Embryonic facial prominence (tissue), 1 donor: Measurements from ENCODE around the gene COL16A1.

ENCODE experiments used
- DNase-seq: peaks from one replicate; pipeline ENCODE4 v3.0.0-alpha.2; 2016; ENCODE audit errors: extremely low spot score

The COL16A1 gene

GRCh38 chr1:31666263-31666963 lies 37.4 kb downstream of the COL16A1 start:
- no peak for DNase-seq

GRCh38 chr1:31665234-31665878 lies 38.5 kb downstream of the COL16A1 start:
- no peak for DNase-seq

GRCh38 chr1:31664528-31664927 lies 39.3 kb downstream of the COL16A1 start:
- no peak for DNase-seq

GRCh38 chr1:31663622-31664452 lies 40.0 kb downstream of the COL16A1 start:
- DNase-seq: no peak

GRCh38 chr1:31662463-31662862 lies 41.4 kb downstream of the COL16A1 start:
- no peak for DNase-seq

DNA sequence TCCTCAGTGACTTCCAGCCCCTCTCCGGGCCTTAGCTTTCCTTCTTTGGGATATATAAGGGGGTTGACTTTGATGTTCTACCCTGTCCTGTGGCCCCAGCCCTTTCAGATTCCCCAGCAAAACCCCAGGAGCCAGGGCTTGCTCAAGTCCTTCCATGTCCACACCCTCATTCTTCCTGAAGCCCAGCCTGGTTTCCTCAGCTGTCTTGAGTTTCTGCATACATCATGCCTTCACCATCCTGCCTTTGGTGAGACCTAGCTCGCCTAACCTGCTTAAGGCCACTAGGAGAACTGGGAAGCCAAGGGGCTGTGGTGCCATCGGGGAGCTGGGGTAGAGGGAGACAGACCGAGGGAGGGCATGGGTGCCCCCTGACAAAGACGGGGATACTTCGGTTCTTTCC lies 42.0 kb downstream of the COL16A1 start:
- no peak for DNase-seq

DNA sequence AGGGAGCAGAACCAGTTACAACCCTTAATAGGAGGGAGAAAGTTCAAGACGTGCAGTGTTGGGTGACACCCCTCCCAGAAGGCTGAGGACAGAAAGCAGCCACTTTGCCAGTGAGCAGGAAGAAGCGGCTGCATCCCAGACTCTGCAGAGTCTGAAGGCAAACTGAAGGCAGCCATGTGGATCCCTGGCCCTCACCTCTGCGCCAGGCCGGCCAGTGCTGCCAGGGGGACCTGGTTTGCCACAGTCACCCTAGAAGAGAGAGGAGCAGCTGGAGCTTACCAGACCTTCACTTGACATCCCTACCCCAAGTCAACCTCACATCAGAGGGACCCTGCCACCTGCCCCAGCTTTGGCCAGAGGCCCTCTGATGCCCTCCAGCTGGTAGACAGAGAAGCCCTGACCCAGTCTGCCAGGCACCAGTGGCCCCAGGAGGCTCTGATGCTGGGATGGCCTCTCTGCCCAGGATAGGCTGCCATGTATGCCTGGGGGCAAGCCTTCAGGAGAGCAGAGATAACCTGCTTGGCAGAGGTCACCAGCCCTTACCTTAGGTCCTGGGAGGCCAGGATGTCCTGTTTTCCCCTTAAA lies 42.9 kb downstream of the COL16A1 start:
- DNase-seq: no peak

DNA sequence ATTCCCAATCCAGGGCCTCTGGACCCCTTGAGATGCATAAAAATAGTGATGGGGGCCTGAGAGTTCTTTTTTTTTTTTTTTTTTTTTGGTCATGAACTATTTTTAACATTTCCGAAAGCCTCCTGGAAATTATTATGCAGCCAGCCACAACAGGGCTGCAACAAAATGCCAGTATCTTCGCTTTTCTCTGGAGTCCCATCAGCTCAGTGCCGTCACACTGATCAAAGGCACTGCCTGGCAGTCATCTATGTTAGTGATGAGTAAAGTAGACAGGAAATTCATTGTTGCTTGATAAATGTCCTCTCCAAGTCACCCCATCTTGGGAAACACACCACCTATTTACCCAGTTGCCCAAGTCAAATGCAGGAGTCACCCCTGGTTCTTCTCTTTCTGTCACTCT lies 43.9 kb downstream of the COL16A1 start:
- DNase-seq: no peak

- no peak for DNase-seq
Observed at GRCh38 chr1:31658721-31659120, 45.1 kb downstream of the COL16A1 start.

DNA sequence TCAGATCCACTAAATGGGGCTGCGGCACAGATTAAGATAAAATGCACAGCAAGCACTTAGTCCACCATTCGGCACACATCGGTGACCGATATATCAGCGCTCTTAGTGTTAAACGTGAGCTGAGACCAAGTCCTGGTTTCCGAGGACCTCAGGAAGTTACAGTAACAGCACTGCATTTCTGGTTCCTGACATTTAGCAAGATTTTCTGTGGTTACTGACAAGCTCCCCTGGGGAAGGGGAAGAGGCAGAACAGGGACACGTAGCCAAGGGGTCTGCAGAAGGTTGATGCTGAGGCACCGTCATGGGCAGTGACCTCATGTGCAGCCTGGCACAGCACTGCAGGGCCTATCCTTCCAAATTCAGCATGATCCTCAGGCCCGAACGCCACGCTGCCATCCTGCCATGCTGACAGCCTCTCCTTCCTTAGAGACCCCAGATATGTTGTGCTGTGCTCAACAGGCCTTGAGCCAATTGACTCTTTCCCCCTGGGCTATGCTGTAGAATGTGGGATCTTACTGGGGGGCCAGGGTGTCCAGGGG lies 45.8 kb downstream of the COL16A1 start:
- DNase-seq: no peak

DNA sequence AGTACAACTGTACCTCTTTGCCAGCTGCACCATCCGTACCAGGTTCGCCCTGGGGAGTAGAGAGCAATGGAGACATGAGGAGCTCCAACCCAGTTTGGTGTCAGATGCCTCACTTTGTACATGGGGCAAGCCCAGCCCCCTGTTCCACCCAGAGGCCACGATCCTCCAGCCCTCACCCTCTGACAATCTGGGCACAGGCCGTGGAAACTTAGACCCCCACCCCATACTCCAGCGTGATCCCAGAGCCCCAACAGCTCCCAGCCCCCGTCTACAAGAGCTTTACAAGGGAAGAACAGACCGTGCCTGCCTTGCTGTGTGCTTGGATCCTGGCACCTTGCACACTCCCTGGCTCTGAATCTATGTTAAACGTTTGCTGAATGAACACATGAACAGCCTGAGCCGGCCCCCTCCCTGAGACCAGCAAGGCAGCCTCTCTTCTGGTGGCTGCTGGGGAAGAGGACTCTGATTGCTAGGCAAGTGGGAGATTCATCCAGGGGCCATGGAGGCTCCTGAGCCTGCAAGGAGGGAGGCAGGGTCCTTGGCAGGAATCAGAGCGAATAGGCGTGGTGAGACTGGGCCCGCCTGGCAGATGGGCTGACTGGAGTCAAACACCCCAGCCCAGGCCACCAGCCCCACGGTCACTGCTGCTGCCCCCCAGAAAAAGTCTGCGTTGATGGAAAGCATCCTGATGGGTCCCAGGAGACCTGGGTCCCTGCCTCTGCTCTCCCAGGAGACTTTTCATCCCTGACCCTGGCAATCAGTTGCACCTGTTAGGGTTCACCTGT lies 46.6 kb downstream of the COL16A1 start:
- DNase-seq: no peak

DNA sequence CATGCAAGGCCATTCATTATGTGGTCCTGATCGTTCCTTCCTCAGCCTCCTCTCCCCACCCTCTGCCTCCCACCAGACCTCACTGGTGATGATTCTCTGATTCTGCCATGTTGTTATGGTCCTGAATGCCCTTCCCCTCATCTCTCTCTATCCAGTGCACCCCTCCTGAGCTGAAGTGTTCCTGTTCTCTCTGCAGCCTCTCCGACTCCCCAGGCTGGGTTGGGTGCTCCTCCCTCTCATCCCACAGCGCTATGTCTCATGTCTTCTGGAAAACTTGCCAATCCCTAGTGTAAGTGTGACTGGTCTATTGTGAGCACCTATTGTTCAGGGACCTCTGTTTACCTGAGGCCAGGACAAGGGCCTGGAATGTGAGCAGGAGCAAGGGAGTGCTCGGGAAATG lies 48.1 kb downstream of the COL16A1 start:
- DNase-seq: no peak

DNA sequence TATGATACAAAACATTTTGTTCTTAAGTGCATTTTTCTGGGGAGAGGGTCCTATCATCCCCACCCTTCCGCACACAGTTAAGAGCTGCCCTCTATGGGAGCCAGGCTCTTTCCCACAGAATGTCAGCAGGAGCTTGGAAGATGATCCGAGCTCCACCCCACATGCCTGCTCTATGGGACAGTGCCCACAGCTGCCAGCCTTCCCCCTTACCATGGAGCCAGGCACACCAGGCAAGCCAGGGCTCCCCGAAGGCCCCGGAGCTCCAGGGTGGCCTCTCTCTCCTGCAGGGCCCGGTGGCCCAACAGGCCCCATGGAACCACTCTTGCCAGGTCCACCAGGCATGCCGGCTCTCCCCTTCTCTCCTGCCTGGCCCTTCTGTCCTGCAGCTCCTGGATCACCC lies 48.7 kb downstream of the COL16A1 start:
- DNase-seq: no peak

DNA sequence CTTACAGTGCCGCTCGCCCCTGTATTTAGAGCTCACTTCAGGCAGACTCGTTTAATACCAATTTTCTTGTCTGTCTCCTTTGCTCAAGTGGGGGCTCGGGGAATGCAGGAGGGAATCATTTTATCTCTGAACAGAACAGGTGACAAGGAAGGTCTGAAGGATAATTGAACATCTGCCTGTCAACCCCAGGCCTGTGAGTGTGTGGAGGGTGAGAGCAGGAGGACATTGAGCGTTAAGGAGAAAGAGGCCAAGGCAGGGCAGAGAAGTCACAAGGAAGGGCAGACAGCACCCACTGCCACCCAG lies 49.4 kb downstream of the COL16A1 start:
- DNase-seq: no peak

DNA sequence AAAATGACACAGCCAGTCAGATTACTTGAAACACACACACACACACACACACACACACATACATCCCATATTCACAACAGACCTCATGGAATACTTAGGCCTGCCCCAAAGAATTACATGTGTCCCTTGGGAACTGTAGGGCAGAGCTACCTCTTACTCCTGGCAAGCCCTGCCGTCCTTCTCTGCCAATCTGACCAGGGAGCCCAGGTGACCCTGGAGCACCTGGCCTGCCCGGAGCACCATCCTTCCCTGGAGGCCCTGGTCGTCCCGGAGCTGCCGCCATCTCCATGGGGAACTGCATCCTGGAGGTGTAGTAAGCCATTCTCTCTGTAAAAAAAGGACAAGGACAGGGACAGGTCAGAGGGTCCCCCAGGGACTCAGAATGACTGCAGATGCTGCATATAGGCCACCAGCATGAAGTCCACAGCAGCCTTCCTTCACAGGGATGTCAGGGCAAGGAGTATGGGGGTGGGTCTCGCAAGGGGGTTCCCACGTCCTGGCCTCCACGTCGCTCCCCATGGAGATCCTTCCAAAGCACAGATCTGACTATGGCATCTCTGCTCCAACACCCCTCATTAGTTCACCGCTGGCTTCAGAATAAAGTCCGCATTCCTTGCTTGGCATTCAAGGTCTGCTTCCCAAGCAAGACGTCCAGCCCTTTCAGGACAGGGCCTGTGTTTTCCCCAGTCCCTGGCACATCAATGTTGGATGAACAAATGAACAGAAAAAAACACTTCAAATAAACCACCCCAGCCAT lies 49.9 kb downstream of the COL16A1 start:
- no peak for DNase-seq

DNA sequence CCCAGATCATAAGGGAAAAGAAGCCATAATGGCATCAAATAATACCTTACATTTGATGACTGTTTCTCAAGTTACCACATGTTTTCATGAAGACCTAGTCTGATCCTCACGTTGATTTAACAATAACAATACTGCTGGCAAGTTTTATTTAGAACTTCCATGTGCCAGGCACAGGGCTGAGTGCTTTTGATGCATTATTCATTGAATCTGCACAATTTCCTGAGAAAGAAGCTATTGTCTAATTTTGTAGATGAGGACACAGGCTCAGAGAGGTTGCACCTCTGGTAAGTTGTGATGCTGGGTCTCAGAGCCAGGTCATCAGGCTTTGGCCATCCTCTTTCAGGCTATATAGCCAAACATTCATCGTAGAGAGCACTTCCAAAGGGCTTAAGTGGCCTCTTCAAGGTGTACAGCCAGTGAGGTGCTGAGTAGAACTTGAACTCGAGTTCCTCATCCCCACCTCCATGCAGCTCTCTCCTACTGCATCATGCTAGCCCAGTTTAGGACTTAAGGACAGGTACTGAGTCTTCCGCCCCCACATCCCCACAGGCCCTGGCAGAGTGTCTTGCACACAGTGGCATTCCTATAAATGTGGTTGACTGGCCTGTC lies 50.8 kb downstream of the COL16A1 start:
- no peak for DNase-seq

GRCh38 chr1:31651766-31652165 lies 52.1 kb downstream of the COL16A1 start:
- no peak for DNase-seq

DNA sequence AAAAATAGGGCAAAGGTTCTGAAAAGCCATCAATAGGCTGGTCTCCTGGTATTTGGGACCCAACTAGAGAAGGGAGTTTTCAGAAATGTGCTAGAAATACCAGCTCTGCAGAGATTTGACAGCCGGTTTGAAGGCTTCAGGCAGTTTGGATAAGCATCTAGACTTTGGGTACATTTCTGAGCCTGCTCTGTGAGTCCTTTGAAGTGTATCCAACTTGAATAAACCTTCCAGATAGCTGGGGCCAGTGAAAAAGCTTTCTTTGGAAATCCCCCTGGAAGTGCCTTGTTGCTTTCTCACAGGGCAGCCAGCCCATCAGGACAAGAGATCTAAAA lies 52.8 kb downstream of the COL16A1 start:
- no peak for DNase-seq

DNA sequence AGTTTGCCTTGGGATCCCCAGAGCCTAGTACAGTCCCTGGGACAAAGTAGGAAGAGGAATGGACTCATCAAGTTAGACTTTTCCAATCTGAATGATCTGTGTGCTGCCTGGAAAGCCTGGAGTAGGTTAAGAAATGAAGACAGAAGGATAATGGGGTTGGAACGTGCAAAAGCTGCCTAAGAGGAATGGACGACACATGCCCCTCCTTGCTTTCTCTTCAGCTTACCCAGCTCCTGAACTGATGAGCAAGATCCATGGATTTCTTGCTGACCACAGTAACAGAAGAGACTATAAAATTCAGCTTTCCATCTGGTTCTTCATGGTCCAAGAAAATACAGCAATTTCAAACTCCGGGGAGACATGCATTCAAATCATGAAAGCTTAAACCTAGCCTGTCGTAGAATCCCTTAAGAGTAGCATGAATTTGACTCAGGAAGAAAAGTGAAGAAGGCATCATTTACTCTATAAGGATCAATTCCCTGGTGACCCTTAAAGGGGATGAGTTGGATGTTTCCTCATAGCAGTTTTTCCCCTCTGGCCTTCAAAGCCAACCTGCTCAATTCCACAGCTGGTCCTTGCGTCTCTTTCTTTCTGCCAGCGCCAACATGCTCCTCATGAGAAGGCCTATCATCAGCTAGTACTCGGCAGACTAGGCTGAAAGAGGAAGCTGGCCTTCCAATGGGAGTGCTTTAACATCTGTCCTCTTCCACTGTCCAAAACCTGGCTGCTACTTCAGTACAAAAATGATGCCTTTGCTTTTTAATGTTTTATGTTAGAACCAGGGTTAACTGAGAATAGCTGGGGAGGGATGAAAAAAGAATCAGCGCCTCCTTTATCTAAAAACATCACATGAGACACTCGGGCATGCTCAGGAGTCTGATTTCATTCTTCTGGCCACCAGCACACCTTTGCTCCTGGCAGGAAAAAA lies 53.4 kb downstream of the COL16A1 start:
- no peak for DNase-seq
